ENCODE results near the gene ANGPTL4.

Gene ANGPTL4

DNA sequence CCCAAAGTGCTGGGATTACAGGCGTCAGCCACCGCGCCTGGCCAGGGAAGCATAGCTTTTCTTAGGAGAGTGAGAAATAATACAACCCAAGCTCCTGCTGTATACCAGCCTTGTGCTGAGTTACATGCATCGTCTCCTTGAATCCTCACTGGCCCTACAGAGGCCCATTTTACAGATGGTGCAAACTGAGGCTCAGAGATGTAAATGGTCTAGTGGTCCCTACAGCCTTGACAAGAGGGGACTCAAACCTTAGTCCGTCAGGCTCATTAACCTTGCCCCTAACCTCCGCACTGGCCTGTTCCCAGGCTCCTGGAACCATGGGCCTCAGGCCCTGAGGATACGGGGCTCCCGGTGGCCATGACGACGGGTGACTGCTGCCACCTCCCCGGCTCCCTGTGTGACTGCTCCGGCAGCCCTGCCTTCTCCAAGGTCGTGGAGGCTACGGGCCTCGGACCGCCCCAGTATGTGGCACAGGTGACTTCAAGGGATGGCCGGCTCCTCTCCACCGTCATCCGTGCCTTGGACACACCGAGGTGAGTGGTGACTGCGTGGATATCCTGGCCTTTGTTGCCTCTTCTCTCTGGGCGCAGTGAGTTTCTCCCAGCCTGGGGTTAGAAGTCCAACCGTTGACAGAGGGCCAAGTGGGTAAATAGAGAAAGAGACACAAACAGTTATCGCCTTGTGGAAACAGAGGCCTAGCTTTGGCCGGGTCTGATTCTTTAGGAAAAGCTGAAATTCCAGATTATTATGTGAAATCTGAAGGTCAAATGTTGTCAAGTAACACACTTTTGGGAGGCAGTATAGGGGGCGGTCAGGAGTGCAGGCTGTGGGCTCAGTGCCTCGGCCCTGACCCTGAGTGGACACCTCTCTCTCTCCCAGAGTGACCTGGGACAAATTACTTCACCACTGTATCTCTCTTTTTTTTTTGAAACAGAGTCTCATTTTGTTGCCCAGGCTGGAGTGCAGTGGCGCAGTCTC is 57.8 kb downstream of the ANGPTL4 start:
- peaks cover 28% of the 10 kb centered on the region for H3K4me1 ChIP-seq (ENCODE audit: control insufficient read depth, insufficient read depth, low read length)
- peaks cover 4% of the 10 kb centered on the region for H3K36me3 ChIP-seq (ENCODE audit: control insufficient read depth, insufficient read depth, low read length)
- no peaks in the 10 kb centered on the region for H3K27me3 ChIP-seq (ENCODE audit: control insufficient read depth, insufficient read depth, low read length)
- H3K4me3 ChIP-seq (ENCODE audit: low read length) = no peak overlapping the region
- H3K9ac ChIP-seq (ENCODE audit: low read length) = no peak overlapping the region
- H3K9me3 ChIP-seq (ENCODE audit: control insufficient read depth, low read length) = no peaks in the 10 kb centered on the region

DNA sequence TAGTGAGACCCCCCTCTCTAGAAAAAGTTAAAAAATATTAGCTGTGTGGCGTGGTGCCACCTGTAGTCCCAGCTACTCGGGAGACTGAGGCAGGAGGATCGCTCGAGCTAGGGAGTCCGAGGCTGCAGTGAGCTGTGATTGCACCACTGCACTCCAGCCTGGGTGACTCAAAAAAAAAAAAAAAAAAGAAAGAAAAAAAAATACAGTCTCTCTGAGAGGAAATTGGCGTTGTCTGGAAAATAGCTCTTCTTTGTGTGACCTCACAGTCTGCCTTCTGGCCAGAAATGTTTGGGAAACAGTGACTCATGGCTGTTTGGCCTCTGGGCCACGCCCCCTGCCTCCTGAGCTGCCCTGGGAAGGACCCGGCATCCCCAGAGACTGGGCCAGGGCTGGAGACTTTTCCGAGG is 59.9 kb downstream of the ANGPTL4 start:
- Histone ChIP-seq H3K36me3 (ENCODE audit: control insufficient read depth, insufficient read depth, low read length) (peaks cover 6% of the 10 kb centered on the region), H3K4me1 (ENCODE audit: control insufficient read depth, insufficient read depth, low read length) (peaks cover 23% of the 10 kb centered on the region), H3K9me3 (ENCODE audit: control insufficient read depth, low read length) (no peaks in the 10 kb centered on the region), H3K27me3 (ENCODE audit: control insufficient read depth, insufficient read depth, low read length) (no peaks in the 10 kb centered on the region), H3K4me3 (ENCODE audit: low read length) (no peak overlapping the region), H3K9ac (ENCODE audit: low read length) (peak overlapping the region; percentile 57)
